SK-N-MC (cell line): ENCODE measurements around the gene LTC4S.

Experiments used
- DNase-seq: peaks from one replicate; pipeline ENCODE4 v3.0.0-alpha.2; 2011; ENCODE audit warnings: low read depth, low spot score
- H3K27ac ChIP-seq: fragments of 200-600 bp; sonication (generic); 2 replicates; pipeline ENCODE4 v1.5.1; 2016; ENCODE audit warnings: mixed run types
- H3K36me3 ChIP-seq: fragments of 200-600 bp; sonication (generic); 2 replicates; pipeline ENCODE4 v1.6.1; 2017; ENCODE audit warnings: antibody characterized with exemption, low read length, mixed read lengths; ENCODE audit not compliant: insufficient read depth
- H3K4me3 ChIP-seq: fragments of 200-600 bp; sonication (generic); 2 replicates; pipeline ENCODE4 v1.5.1; 2016
- H3K9ac ChIP-seq: fragments of 200-600 bp; sonication (generic); 2 replicates; pipeline ENCODE4 v1.8.0; 2017; ENCODE audit warnings: mixed run types, mixed read lengths; ENCODE audit not compliant: insufficient read length
- H3K9me3 ChIP-seq: fragments of 200-600 bp; sonication (generic); 2 replicates; pipeline ENCODE4 v1.6.1; 2017; ENCODE audit warnings: low read depth, mild to moderate bottlenecking, antibody characterized with exemption, low read length, moderate library complexity, mixed read lengths
- EZH2 ChIP-seq: fragments of 200-600 bp; sonication (generic); IDR thresholded peaks from one replicate; pipeline ENCODE4 v1.6.1; 2017; ENCODE audit warnings: antibody characterized with exemption
- FOXP2 ChIP-seq: optimal IDR thresholded peaks from 2 replicates; pipeline ENCODE3; 2011; ENCODE audit warnings: mild to moderate bottlenecking, moderate library complexity; ENCODE audit not compliant: insufficient read depth; ENCODE audit errors: extremely low read length, control extremely low read depth
- POLR2AphosphoS5 ChIP-seq: IDR thresholded peaks from 2 replicates; pipeline ENCODE4 v1.6.1; 2012; ENCODE audit warnings: mild to moderate bottlenecking, low read depth, low read length, borderline replicate concordance

The LTC4S gene

GRCh38 chr5:179816796-179817469 lies 23.1 kb downstream of the LTC4S start:
- no peak overlapping the region for H3K9ac ChIP-seq
- H3K9me3 ChIP-seq, result no peaks in the 10 kb centered on the region
- TF ChIP-seq POLR2AphosphoS5 (no peak), EZH2 (no peak)
- peaks cover 23% of the 10 kb centered on the region for H3K36me3 ChIP-seq
- no peak overlapping the region for H3K4me3 ChIP-seq
- DNase-seq, result no peak
- no peak overlapping the region for H3K27ac ChIP-seq

GRCh38 chr5:179817470-179817840 lies 23.7 kb downstream of the LTC4S start:
- Histone ChIP-seq H3K4me3 (no peak overlapping the region), H3K27ac (no peak overlapping the region), H3K9me3 (no peaks in the 10 kb centered on the region), H3K36me3 (peaks cover 18% of the 10 kb centered on the region), H3K9ac (no peak overlapping the region)
- TF ChIP-seq POLR2AphosphoS5 (no peak), EZH2 (no peak), FOXP2 (no peak)
- no peak for DNase-seq

GRCh38 chr5:179817890-179818745 lies 24.3 kb downstream of the LTC4S start:
- Histone ChIP-seq H3K9ac (no peak overlapping the region), H3K4me3 (no peak overlapping the region), H3K9me3 (no peaks in the 10 kb centered on the region), H3K36me3 (peaks cover 11% of the 10 kb centered on the region), H3K27ac (no peak overlapping the region)
- DNase-seq, result no peak
- TF ChIP-seq FOXP2 (no peak), POLR2AphosphoS5 (no peak), EZH2 (no peak)

GRCh38 chr5:179818746-179819295 lies 25.0 kb downstream of the LTC4S start:
- TF ChIP-seq FOXP2 (no peak), POLR2AphosphoS5 (no peak), EZH2 (no peak)
- Histone ChIP-seq H3K27ac (no peak overlapping the region), H3K9ac (no peak overlapping the region), H3K36me3 (peaks cover 6% of the 10 kb centered on the region; the same call in 1 of the 2 replicates), H3K4me3 (no peak overlapping the region), H3K9me3 (no peaks in the 10 kb centered on the region)
- no peak for DNase-seq

GRCh38 chr5:179819296-179820126 lies 25.7 kb downstream of the LTC4S start:
- H3K36me3 ChIP-seq, result no peaks in the 10 kb centered on the region; the same call in 1 of the 2 replicates
- no peak overlapping the region for H3K4me3 ChIP-seq
- 0 out of 2 replicates have a peak overlapping the region, but pooled peaks have one; percentile 13 for H3K27ac ChIP-seq
- TF ChIP-seq FOXP2, result no peak
- no peaks in the 10 kb centered on the region for H3K9me3 ChIP-seq
- H3K9ac ChIP-seq, result peak overlapping the region; percentile 85
- no peak for DNase-seq

GRCh38 chr5:179820127-179820482 lies 26.3 kb downstream of the LTC4S start:
- Histone ChIP-seq H3K27ac (peak overlapping the region; percentile 84), H3K4me3 (peak overlapping the region; percentile 92)
- TF ChIP-seq POLR2AphosphoS5, result no peak
- TF ChIP-seq FOXP2, result no peak
- no peak for TF ChIP-seq EZH2

GRCh38 chr5:179820483-179821297 lies 26.9 kb downstream of the LTC4S start, which contains the start of gene SQSTM1:
TSS of gene SQSTM1 (plus strand) at chr5:179820905. CDS start at chr5:179820937, 32 bp downstream.
- peak within 1 kb of the TSS; percentile 92 for H3K4me3 ChIP-seq
- no peak for DNase-seq
- peak within 1 kb of the TSS; percentile 84 for H3K27ac ChIP-seq
- TF ChIP-seq FOXP2, result peak; percentile 46
- TF ChIP-seq EZH2, result no peak
- peak; percentile 99 for TF ChIP-seq POLR2AphosphoS5
- no peaks in the 10 kb centered on the region for H3K9me3 ChIP-seq
- peaks cover 12% of the 10 kb centered on the region; the same call in 1 of the 2 replicates for H3K36me3 ChIP-seq
- H3K9ac ChIP-seq, result peak within 1 kb of the TSS; percentile 85

More at GRCh38 chr5:179820127-179820482, 26.3 kb downstream of the LTC4S start:
- Histone ChIP-seq H3K9ac (peak overlapping the region; percentile 85), H3K36me3 (peaks cover 6% of the 10 kb centered on the region; the same call in 1 of the 2 replicates), H3K9me3 (no peaks in the 10 kb centered on the region)
- DNase-seq, result no peak
